ACC112 (cell line): ENCODE results near the gene TECR.
"Not testable (repeated sequence)": the region's sequence is repeated elsewhere in the genome, so short reads cannot be mapped to it uniquely, and the experiment has no call there.

Experiments used
- H2AFZ ChIP-seq: fragments of 200-600 bp; sonication (generic); one replicate; pipeline ENCODE4 v1.6.0; 2017; ENCODE audit warnings: antibody characterized with exemption, low read length; ENCODE audit not compliant: unreplicated experiment
- H3K27ac ChIP-seq: fragments of 200-600 bp; sonication (generic); 2 replicates; pipeline ENCODE4 v1.5.1; 2014; ENCODE audit warnings: low read depth, mild to moderate bottlenecking, antibody characterized with exemption, low read length, moderate library complexity
- H3K27me3 ChIP-seq: fragments of 200-600 bp; sonication (generic); 2 replicates; pipeline ENCODE4 v1.6.1; 2014; ENCODE audit warnings: mild to moderate bottlenecking, antibody characterized with exemption, low read length, moderate library complexity, mixed read lengths; ENCODE audit not compliant: insufficient read depth
- H3K36me3 ChIP-seq: fragments of 200-600 bp; sonication (generic); 2 replicates; pipeline ENCODE4 v1.6.1; 2016; ENCODE audit warnings: mild to moderate bottlenecking, antibody characterized with exemption, low read length, moderate library complexity, mixed read lengths; ENCODE audit not compliant: insufficient read depth
- H3K4me1 ChIP-seq: fragments of 200-600 bp; sonication (generic); one replicate; pipeline ENCODE4 v1.6.1; 2016; ENCODE audit warnings: low read length, mixed read lengths; ENCODE audit not compliant: insufficient read depth, unreplicated experiment, control insufficient read depth
- H3K4me3 ChIP-seq: fragments of 200-600 bp; sonication (generic); 2 replicates; pipeline ENCODE4 v1.5.1; 2014; ENCODE audit warnings: mild to moderate bottlenecking, low read depth, low read length
- H3K79me2 ChIP-seq: fragments of 200-600 bp; sonication (generic); one replicate; pipeline ENCODE4 v1.6.0; 2016; ENCODE audit warnings: low read length; ENCODE audit not compliant: control insufficient read depth, unreplicated experiment, insufficient read depth

Gene TECR

GRCh38 chr19:14542711-14543328, 13.4 kb downstream of the TECR start:
- Histone ChIP-seq H3K79me2 (peaks cover 4% of the 10 kb centered on the region), H3K27ac (no peak overlapping the region), H3K27me3 (no peaks in the 10 kb centered on the region), H3K36me3 (no peaks in the 10 kb centered on the region), H3K4me1 (no peaks in the 10 kb centered on the region), H2AFZ (no peak overlapping the region), H3K4me3 (no peak overlapping the region)

GRCh38 chr19:14544047-14544446, 14.7 kb downstream of the TECR start:
- no peak overlapping the region for H2AFZ ChIP-seq
- H3K36me3 ChIP-seq, result no peaks in the 10 kb centered on the region
- no peak overlapping the region for H3K27ac ChIP-seq
- peaks cover 4% of the 10 kb centered on the region for H3K79me2 ChIP-seq
- no peaks in the 10 kb centered on the region for H3K4me1 ChIP-seq
- H3K4me3 ChIP-seq, result no peak overlapping the region
- H3K27me3 ChIP-seq, result no peaks in the 10 kb centered on the region

GRCh38 chr19:14544977-14545715, 15.8 kb downstream of the TECR start:
- H3K27me3 ChIP-seq, result no peaks in the 10 kb centered on the region
- no peak overlapping the region for H2AFZ ChIP-seq
- H3K4me1 ChIP-seq, result no peaks in the 10 kb centered on the region
- H3K27ac ChIP-seq, result no peak overlapping the region
- H3K79me2 ChIP-seq, result peaks cover 4% of the 10 kb centered on the region
- H3K4me3 ChIP-seq, result no peak overlapping the region
- no peaks in the 10 kb centered on the region for H3K36me3 ChIP-seq

DNA sequence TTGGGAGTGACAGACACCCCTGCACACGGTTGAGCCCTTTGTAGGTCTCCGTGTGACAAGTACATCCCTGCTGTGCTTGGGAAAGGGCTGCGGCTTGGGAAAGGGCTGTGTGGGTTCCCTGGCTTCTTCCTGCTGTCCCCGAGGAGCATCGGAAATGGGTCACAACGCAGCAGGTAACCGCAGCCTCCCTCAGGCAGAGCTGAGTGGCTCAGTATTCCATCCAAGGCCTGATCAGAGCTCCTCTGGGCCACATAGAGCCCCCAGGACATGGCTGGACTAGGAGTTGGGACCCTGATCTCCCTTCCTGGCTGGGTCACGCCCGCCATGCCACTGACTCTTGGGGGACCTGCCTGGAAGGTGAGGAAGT, 16.3 kb downstream of the TECR start:
- no peak overlapping the region for H3K4me3 ChIP-seq
- H3K4me1 ChIP-seq, result no peaks in the 10 kb centered on the region
- no peak overlapping the region for H2AFZ ChIP-seq
- no peak overlapping the region for H3K27ac ChIP-seq
- H3K36me3 ChIP-seq, result no peaks in the 10 kb centered on the region
- no peaks in the 10 kb centered on the region for H3K27me3 ChIP-seq
- peaks cover 4% of the 10 kb centered on the region for H3K79me2 ChIP-seq

- H2AFZ ChIP-seq, result no peak overlapping the region
- H3K27me3 ChIP-seq, result no peaks in the 10 kb centered on the region
- H3K4me3 ChIP-seq, result no peak overlapping the region
- H3K4me1 ChIP-seq, result no peaks in the 10 kb centered on the region
- no peaks in the 10 kb centered on the region for H3K79me2 ChIP-seq
- H3K27ac ChIP-seq, result no peak overlapping the region
- no peaks in the 10 kb centered on the region for H3K36me3 ChIP-seq
Measured at GRCh38 chr19:14550201-14550754, 20.9 kb downstream of the TECR start.

GRCh38 chr19:14551134-14552005, 22.0 kb downstream of the TECR start:
- not testable (repeated sequence) for H3K36me3 ChIP-seq, H3K27ac ChIP-seq, H2AFZ ChIP-seq, H3K4me3 ChIP-seq, H3K27me3 ChIP-seq, H3K79me2 ChIP-seq, H3K4me1 ChIP-seq

- H3K36me3 ChIP-seq, H2AFZ ChIP-seq, H3K4me3 ChIP-seq, H3K27ac ChIP-seq, H3K79me2 ChIP-seq, H3K27me3 ChIP-seq, H3K4me1 ChIP-seq: not testable (repeated sequence)
Measured at GRCh38 chr19:14552006-14552360, 22.6 kb downstream of the TECR start.

DNA sequence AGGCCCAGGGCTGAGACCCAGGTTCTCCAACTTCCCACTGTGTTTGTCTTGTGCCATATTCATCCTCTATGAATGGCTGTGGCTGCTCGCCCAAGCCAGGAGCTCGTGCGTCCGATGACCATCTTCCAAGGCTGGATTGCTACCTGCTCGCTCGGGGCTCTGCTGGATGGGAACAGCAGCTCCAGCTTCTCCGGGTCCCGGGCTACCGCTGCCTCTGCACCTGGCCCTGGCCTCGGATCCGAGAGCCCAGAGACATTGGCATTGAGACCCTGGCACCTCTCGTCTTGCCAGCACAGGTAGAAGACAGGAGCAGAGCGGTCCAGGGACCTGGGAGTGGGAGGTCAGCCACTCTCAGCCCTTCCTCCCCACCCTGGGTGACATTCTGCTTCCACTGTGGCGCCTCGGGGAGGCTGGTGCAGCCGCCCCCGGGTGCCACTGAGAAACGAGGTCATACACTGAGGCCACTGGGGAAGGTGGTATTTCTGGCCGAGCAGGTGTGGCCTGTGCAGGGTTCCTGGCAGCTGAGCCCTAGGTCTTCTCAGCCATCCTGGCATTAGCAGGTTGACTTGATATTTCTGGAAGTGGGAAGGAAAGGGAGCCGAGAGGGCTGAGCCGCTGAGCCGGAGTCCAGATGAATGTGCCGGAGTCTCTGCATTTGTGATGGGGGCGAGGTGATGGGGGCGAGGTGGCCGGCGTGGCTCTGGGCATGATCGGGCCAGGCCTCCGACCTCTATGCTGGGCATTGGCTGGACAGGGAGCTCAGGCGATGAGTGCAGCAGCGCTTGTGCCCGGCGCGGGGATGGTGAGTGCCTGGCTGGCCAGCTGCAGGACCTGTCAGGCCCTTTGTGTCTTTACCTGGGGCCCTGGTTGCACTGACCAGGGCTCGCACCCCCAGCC, 23.9 kb downstream of the TECR start:
- Histone ChIP-seq H3K36me3 (no peaks in the 10 kb centered on the region), H3K27ac (no peak overlapping the region), H3K4me3 (no peak overlapping the region), H2AFZ (no peak overlapping the region), H3K27me3 (no peaks in the 10 kb centered on the region), H3K79me2 (no peaks in the 10 kb centered on the region), H3K4me1 (no peaks in the 10 kb centered on the region)

GRCh38 chr19:14553939-14554243, 24.5 kb downstream of the TECR start:
- Histone ChIP-seq H3K79me2 (no peaks in the 10 kb centered on the region), H3K36me3 (no peaks in the 10 kb centered on the region), H3K27me3 (no peaks in the 10 kb centered on the region), H2AFZ (no peak overlapping the region), H3K27ac (no peak overlapping the region), H3K4me3 (no peak overlapping the region), H3K4me1 (no peaks in the 10 kb centered on the region)

GRCh38 chr19:14554382-14554812, 25.0 kb downstream of the TECR start:
- H3K27ac ChIP-seq, result no peak overlapping the region
- H3K4me3 ChIP-seq, result no peak overlapping the region
- no peaks in the 10 kb centered on the region for H3K4me1 ChIP-seq
- no peaks in the 10 kb centered on the region for H3K36me3 ChIP-seq
- H2AFZ ChIP-seq, result no peak overlapping the region
- H3K79me2 ChIP-seq, result no peaks in the 10 kb centered on the region
- no peaks in the 10 kb centered on the region for H3K27me3 ChIP-seq
